Tibial artery (tissue), 4 donors: ENCODE results near the gene HKDC1.
"Not testable (repeated sequence)": the region's sequence is repeated elsewhere in the genome, so short reads cannot be mapped to it uniquely, and the experiment has no call there.

Source experiments
- DNase-seq, 2 donors: peaks; one replicate each; pipeline ENCODE4 v3.0.0-alpha.2; 2019
- H3K27ac ChIP-seq, 2 donors: fragments of 200-600 bp; sonication (generic) in 1 of 2; 1 replicate in 1 of 2; 2 replicates in 1 of 2; pipeline ENCODE4 v1.5.1; 2018 to 2019; ENCODE audit warnings: mild to moderate bottlenecking in 1 of 2
- H3K27me3 ChIP-seq, 2 donors: fragments of 200-600 bp; sonication (generic) in 1 of 2; one replicate each; pipeline versions ENCODE4 v1.5.1 to v1.6.0; 2016 to 2019
- H3K36me3 ChIP-seq, 3 donors: fragments of 200-600 bp; sonication (generic) in 2 of 3; one replicate each; pipeline ENCODE4 v1.5.1; 2016 to 2019; ENCODE audit warnings: mild to moderate bottlenecking in 2 of 3
- H3K4me1 ChIP-seq, 4 donors: fragments of 200-600 bp; sonication (generic) in 2 of 4; 1 replicate in 3 of 4; 2 replicates in 1 of 4; pipeline ENCODE4 v1.5.1; 2016 to 2019
- H3K4me3 ChIP-seq, 2 donors: fragments of 200-600 bp; sonication (generic) in 1 of 2; 1 replicate in 1 of 2; 2 replicates in 1 of 2; pipeline ENCODE4 v1.5.1; 2018 to 2019; ENCODE audit warnings: mild to moderate bottlenecking in 2 of 2
- H3K9me3 ChIP-seq, 3 donors: fragments of 200-600 bp; sonication (generic) in 1 of 3; one replicate each; pipeline ENCODE4 v1.5.1; 2016 to 2019
- CTCF ChIP-seq, 2 experiments: fragments of 200-600 bp in 1 of 2; fragments of 450-650 bp in 1 of 2; IDR thresholded peaks; one replicate each; pipeline ENCODE4 v1.5.1; 2017 to 2019; ENCODE audit warnings: antibody characterized with exemption in 2 of 2, mild to moderate bottlenecking in 1 of 2, moderate library complexity in 1 of 2
- intact Hi-C: fragments of 100-400 bp; cut with DNase I; formaldehyde crosslinking; loops from one replicate; pipeline ENCODE4 v1.15.0; 2023; ENCODE audit warnings: low total_unique reads

Gene HKDC1

GRCh38 chr10:69281507-69282413 lies 61.6 kb downstream of the HKDC1 start:
- DNase-seq: no peak
- intact Hi-C loops: no loop called here
- H3K4me1 ChIP-seq: peaks cover 0 to 22% (median 11%) of the 10 kb centered on the region in 4 donors
- H3K27ac ChIP-seq: no peak overlapping the region
- no peak for TF ChIP-seq CTCF (IDR thresholded peaks at IDR 0.05)
- no peak overlapping the region for H3K4me3 ChIP-seq
- no peaks in the 10 kb centered on the region for H3K27me3 ChIP-seq
- H3K9me3 ChIP-seq: no peaks in the 10 kb centered on the region
- no peaks in the 10 kb centered on the region for H3K36me3 ChIP-seq

DNA sequence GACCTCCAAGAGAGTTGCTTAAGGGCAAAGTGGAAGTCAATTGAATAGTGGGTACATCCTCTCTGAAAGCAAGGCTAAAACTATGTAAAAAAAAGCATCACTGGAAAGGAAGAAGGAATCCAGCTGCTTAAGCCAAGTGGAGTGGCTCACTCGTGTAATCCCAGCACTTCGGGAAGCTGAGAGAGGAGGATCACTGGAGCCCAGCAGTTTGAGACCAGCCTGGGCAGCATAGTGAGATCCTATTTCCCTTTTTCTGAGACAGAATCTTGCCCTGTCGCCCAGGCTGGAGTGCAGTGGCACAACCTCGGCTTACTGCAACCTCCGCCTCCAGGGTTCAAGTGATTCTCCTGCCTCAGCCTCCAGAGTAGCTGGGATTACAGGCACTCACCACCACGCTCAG lies 64.3 kb downstream of the HKDC1 start:
- DNase-seq, H3K27ac ChIP-seq, H3K4me1 ChIP-seq, H3K4me3 ChIP-seq, H3K9me3 ChIP-seq, intact Hi-C loops, H3K27me3 ChIP-seq, H3K36me3 ChIP-seq: not testable (repeated sequence)

GRCh38 chr10:69285699-69286098 lies 65.6 kb downstream of the HKDC1 start:
- Histone ChIP-seq H3K4me3 (no peak overlapping the region), H3K9me3 (no peaks in the 10 kb centered on the region), H3K4me1 (peaks cover 0 to 7% (median 0%) of the 10 kb centered on the region in 4 donors), H3K27ac (no peak overlapping the region), H3K27me3 (no peaks in the 10 kb centered on the region), H3K36me3 (no peaks in the 10 kb centered on the region)
- intact Hi-C loops: no loop called here
- DNase-seq: no peak
- TF ChIP-seq CTCF (IDR thresholded peaks at IDR 0.05): no peak

DNA sequence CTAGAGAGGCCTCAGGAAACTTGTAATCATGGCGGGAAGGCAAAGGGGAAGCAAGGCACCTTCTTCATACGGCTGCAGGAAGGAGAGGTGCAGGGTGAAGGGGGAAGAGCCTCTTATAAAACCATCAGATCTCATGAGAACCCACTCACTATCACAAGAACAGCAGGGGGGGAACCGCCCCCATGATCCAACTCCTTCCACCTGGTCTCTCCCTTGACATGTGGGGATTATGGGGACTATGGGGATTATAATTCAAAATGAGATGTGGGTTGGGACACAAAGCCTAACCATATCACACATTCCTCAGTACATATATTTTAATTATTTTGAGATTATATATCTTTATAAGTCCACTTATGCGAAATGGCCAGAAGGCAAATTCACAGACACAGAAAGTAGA lies 67.0 kb downstream of the HKDC1 start:
- H3K27ac ChIP-seq: no peak overlapping the region
- no peak for TF ChIP-seq CTCF (IDR thresholded peaks at IDR 0.05)
- H3K4me3 ChIP-seq: no peak overlapping the region
- H3K4me1 ChIP-seq: peaks cover 0 to under 1% (median 0%) of the 10 kb centered on the region in 4 donors
- no peaks in the 10 kb centered on the region for H3K27me3 ChIP-seq
- H3K36me3 ChIP-seq: no peaks in the 10 kb centered on the region
- intact Hi-C loops: no loop called here
- DNase-seq: no peak
- no peaks in the 10 kb centered on the region for H3K9me3 ChIP-seq

- intact Hi-C loops: no loop called here
- no peaks in the 10 kb centered on the region for H3K4me1 ChIP-seq
- no peak overlapping the region for H3K27ac ChIP-seq
- no peaks in the 10 kb centered on the region for H3K27me3 ChIP-seq
- H3K9me3 ChIP-seq: no peaks in the 10 kb centered on the region
- no peaks in the 10 kb centered on the region for H3K36me3 ChIP-seq
- no peak for DNase-seq
- TF ChIP-seq CTCF (IDR thresholded peaks at IDR 0.05): no peak
- no peak overlapping the region for H3K4me3 ChIP-seq
These were observed 70.9 kb downstream of the HKDC1 start for GRCh38 chr10:69290993-69291392.

GRCh38 chr10:69292459-69292858 lies 72.3 kb downstream of the HKDC1 start:
- H3K9me3 ChIP-seq: no peaks in the 10 kb centered on the region
- H3K4me1 ChIP-seq: no peaks in the 10 kb centered on the region
- H3K27me3 ChIP-seq: no peaks in the 10 kb centered on the region
- no peak for TF ChIP-seq CTCF (IDR thresholded peaks at IDR 0.05)
- DNase-seq: no peak
- intact Hi-C loops: no loop called here
- H3K36me3 ChIP-seq: no peaks in the 10 kb centered on the region
- H3K4me3 ChIP-seq: no peak overlapping the region
- no peak overlapping the region for H3K27ac ChIP-seq
